T47D (cell line): ENCODE data around the gene CEBPG.

Source experiments
- DNase-seq, 2 experiments: peaks; one replicate each; pipeline versions ENCODE4 v3.0.0 to v3.0.0-alpha.2; 2011 to 2012; ENCODE audit warnings: low read depth in 1 of 2, low spot score in 1 of 2
- JUND ChIP-seq: IDR thresholded peaks from 2 replicates; pipeline ENCODE4 v1.6.1; 2012; ENCODE audit warnings: low read depth
- in situ Hi-C: cut with HindIII; loops from 2 replicates; pipeline ENCODE4 v1.10.0; 2016; ENCODE audit warnings: low sequenced_read_pairs, low pct_unique_long_range_greater_than_20kb

Gene CEBPG

DNA sequence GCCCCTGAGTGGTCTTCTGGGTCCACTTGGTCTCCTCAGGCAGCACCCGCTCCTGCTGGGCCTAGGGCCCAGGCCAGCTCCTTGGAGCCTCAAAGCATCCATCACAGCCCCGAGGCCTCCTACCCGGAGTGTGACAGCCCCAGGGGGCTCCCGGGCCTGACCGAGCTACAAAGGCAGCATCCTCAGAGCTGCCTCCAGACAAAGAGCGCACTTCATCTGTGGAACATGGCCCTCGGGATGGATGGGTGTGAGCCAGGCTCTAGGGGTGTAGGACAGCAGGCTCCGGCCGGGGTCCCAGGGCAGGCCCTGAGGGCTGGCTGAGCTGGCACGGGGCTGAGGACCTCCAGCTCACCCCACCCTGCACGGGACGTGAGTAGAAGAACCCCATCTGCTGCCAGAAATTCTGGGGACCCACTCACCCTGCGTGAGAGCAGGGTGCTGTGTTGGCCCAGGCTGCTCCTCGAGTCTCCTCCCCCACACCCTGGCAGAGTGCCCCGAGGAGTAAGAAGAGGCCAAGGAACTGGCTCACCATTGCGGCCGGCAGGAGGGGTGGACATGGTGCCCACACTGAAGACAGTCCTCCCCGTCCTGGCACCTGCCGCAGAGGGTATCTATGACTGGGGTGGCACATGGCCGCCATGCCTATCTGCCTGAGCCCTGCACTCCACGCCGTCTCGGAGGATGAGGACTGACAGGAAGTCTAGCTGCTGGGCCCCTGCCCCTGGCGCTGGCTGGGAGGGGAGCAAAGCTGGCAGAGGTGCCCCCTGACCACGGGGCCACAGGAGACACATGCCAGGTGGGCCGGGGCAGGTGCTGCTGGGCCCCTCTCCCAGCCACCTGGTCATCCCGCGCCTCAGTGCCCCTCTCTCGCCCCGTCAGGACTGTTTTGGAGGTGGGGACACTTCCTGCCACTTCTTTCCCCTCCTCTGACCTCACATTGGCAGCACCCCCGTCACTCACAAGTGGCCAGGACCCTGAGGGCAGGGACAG, 22.3 kb downstream of the CEBPG start:
- in situ Hi-C loops: no loop called here

DNA sequence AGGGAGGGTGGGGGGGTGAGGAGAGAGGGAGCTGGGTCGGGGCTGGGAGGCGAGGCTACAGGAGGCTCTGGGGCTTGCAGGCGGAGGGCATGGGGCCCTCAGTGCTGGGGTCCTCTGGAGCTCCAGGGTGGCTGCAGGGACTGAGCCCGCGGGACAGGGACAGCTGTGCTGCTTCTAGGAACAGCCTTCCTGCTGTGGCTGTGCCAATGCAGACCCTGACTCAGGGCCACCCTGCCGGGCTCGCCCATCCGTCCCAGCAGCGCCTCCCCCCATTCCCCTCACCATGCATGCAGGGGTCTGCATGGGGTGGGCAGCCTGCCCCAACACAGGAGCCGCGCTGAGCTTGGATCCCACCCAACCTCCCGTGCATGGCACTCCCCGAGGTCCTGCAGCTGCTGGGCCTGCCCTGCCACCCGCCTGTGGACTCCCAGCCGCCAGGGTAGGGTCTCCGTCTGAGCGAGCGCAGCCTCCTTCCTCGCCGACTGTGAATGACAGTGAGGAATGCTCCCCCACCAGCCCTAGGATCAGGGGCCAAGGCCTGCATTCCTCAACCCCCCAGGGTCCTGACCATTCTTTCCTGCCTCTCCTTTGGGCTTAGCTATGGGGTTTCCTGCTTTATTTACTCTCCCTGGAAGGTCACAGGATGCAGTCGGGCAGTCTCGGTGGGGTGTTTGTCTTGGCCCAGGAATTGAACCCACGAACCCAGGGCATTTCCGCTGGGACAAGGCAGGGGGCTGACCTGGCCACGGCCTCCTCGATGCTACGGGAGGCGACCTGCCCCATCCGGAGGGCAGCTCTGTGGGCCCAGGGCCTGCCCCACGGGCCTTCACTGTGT, 23.4 kb downstream of the CEBPG start:
- TF ChIP-seq JUND: no peak
- in situ Hi-C loops: no loop called here
- no peak for DNase-seq

More for the DNA sequence above, 22.3 kb downstream of the CEBPG start:
- no peak for TF ChIP-seq JUND
- peak in 1 of 2 experiments; percentile 30 for DNase-seq

DNA sequence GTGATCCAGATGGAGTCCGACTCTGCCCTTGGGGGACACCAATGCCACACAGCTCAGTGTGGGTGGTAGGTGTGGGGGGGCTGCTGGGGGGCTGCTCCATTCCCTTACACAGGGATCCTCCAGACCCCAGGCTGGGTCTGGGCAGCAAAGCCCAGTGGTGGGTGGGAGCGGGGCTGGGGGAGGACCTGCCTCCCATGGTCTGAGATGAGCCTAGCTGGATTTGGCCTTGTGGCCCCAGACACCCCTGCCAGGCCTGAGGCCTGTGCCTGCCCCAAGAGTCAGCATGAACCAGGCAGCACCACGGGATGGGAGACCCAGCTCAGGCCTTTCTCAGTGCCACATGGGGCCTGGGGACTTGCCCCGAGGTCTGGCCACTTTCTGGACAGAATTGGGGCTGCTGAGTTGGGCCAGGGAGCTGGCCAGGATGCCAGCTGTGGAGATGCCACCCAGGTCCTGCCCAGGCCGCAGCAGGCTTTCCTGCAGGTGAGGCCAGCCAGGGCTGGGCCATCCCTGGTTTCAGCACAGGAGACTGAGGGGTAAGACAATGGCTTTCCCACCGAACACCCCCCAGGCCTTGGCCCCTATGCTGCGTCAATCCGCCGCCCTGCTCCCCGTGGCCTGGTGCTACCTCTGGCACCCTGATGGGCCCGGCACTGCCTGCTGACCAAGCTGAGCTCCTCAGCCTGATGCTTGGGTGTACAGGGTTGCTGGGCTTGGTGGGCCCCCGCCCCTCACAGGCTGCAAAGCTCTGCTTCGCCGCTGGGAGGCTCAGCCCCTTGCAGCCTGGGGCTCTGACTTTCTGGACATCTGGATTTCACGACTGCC, 24.2 kb downstream of the CEBPG start:
- TF ChIP-seq JUND: no peak
- in situ Hi-C loops: no loop called here
- no peak for DNase-seq

DNA sequence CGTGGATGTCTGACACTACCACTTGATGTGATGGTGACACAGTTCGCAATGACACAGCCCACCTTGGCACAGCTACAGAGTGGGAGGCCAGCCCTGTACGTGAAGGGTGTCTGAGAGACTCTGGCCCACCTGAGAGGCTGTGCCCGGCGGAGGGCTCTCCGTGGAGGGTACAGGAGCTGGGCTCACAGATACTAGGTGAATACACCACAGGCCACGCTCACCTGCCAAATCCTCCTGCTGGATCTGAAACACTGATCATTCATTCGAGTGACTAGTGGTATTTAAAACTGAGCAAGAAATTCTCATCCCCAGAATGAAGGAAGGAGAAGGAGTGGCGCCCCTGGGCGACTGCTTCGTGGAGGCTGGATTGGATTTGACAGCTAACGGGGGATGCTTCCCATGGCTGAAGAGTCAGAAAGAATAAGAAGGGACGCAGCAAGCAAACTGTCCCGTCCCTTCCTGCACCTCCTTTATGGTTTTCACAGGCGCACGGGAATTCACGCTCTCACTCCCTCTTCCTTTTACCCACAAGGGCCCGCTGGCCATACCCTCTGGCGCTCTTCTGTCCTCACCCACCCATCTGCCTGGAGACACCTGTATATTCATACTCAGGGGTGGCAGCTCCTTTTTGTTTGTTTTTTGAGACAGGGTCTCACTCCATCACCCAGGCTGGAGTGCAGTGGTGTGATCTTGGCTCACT, 25.0 kb downstream of the CEBPG start:
- no peak for TF ChIP-seq JUND
- in situ Hi-C loops: no loop called here
- no peak for DNase-seq

DNA sequence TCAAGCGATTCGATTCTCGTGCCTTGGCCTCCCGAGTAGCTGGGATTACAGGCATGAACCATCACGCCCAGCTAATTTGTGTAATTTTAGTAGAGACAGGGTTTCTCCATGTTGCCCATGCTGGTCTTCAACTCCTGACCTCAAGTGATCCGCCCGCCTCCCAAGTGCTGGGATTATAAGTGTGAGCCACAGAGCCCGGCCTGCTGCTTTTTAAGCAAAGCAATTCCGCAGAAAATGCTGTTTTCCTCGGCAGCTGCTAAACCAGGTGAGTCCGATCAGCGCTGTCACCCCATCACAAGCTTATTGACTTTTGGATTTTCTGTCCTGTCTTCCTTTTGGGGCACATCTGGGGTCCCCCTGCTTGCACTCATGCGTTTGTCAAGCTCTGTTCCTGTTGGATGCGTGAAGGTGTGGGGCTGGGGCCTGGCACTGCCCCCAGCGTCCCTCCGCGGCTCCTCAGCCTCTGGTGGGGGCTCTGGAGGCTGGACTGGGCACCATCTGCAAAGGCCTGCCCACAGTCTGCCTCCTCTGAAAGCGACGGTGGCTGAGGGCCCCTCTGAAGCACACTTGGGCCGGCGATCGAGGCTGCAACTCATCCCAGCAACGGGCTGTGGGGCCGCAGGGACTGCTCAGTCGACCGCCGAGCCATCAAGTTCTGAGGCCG, 25.7 kb downstream of the CEBPG start:
- DNase-seq: no peak
- in situ Hi-C loops: no loop called here
- no peak for TF ChIP-seq JUND

DNA sequence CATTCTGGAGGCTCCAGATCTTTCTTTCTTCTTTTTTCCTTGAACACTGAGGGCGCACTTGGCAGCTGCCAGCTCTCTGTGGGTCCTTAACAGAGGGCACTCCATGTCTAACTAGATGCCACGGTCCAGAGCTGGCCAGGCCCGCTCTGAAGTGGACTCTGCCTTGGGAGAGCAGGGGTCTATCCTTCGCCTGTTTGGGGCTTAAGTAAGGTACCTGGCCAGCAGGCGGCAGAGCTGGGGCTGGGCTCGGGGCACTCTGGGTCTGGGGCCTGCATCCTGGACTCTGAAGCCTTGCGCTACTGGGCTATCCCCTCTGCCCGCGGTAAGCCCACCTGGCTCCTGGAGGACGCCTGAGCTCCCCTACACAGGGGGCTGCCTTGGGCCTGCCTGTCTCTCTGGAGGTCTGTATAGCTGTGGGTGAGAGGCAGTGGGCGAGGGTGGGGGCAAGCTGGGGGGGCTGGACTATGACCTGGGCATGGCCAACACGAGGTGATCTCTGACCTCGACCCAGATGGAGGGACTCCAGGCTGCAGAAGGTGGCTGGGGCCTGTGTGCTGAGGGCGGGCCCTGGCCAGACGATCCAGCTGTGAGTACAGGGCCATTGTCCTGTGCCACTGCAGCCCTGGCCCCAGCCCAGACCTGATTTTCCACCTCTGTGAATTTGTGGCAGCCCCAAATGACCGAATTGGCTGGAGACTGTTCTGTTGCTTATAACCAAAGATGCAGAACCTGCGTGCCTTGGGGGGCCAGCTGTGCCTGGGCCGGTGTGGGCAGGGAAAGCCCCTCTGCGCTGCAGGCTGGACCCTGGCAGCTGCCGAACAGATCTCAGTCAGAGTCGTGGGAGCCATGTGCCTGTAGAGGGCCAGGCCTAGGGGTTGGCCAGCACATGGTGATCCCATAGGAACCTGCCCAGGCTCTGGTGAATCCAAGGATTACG, 26.5 kb downstream of the CEBPG start:
- no peak for TF ChIP-seq JUND
- DNase-seq: no peak
- in situ Hi-C loops: no loop called here

DNA sequence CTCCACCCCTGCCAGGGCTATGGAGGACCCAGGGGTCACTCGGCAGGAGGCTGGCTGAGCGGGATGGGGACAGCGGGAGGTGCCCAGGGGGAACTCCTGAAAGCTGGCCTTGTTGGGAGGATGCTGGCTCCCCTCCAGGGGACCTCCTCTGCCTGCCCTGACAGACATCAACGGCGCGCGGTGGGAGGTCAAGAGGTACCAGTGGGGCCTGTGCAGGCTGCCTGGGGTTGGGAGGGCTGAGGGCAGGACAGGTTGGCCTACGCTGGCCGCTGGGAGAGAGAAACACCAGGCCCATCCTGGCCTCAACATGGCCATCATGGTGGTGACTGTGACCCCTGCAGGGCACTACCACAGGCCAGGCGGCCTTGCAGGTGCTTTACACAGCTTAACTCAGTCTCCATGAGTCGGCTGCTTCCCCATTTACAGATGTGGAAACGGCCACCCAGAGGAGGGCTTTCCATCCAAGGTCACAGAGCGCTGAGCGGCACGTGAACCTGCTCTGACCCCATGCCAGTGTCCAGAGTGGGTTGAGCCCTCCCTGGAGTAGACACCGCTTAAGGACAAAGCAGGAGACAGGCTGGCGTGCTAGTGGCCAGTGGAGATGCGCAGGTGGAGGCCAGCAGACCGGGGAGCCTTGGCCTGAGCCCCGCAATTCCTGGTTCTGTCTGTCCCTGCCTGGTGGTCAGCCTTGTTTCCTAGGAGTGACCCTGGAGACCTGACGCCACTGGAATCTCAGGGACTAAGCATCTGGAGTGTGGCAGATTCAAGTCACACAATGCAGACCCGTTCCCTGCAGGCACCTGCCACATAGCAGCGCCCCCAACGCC, 27.6 kb downstream of the CEBPG start:
- in situ Hi-C loops: no loop called here

DNA sequence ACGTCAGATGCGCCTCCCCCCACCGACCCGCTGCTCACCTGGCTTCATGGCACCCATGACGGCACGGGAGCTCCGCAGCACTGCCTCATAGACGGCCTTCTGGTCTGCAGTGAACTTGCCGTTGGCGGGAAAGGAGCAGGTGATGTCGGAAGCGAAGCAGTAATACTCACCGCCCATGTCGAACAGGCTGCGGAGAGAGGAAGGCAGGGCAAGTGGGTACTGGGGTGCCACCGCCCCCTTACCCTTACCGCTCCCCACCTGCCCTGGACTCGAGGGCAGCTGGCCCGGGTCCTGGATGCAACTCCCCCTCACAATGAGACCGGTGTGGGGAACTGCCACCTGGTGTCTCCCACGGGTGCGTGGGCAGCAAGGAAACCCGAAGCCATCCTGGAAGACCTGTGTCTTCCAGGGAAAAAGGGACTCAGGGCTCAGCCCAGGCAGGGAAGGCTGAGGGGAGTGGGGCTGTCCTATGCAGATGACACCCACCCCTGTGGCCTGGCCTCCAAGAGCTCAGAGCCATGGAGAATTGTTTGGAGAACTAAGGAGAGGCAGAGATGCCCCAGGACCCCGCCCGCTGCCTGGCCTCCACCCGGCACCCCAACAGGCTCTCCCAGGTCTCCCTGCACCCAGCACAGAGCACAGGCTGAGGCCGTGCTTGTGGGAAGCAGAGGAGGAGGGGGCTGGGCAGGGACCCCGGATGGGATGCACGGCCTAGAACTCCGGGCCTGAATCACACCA, 28.3 kb downstream of the CEBPG start:
- DNase-seq: no peak
- in situ Hi-C loops: no loop called here
- TF ChIP-seq JUND: no peak

More for the DNA sequence above, 27.6 kb downstream of the CEBPG start:
- no peak for DNase-seq
- no peak for TF ChIP-seq JUND
